PC-9 (cell line): Measurements from ENCODE around the gene MRPL49. TPM values are rescaled to one million over a fixed set of nuclear protein-coding genes. Genes with fewer than 3 reads are reported as not detected.

Experiments
- BruUV-seq: library from RNA; stranded (reverse); fragments of 400-500 nt; replicated peaks from 2 replicates; lab custom pipeline; 2021; lab: Mats Ljungman, UMichigan
- CTCF ChIA-PET: fragments of 300-600 bp; sonication (Branson Sonifier 250); formaldehyde crosslinking; loops from one replicate; lab custom pipeline; 2022; ENCODE audit warnings: antibody characterized with exemption; lab: Charles Lee
- POLR2A ChIA-PET: fragments of 300-600 bp; sonication (Branson Sonifier 250); formaldehyde crosslinking; loops from one replicate; lab custom pipeline; 2022; ENCODE audit warnings: antibody characterized with exemption; ENCODE audit not compliant: unreplicated experiment; lab: Charles Lee
- DNase-seq, 2 experiments: peaks; one replicate each; pipeline versions ENCODE4 v3.0.0 to v3.0.0-alpha.2; 2015 to 2022; ENCODE audit warnings: mixed read lengths in 1 of 2
- H2AFZ ChIP-seq: fragments of 200-600 bp; sonication (generic); 2 replicates; pipeline ENCODE4 v1.8.1; 2017; ENCODE audit warnings: antibody characterized with exemption
- H3F3A ChIP-seq: fragments of 200-600 bp; sonication (generic); 2 replicates; pipeline ENCODE4 v1.8.1; 2017; ENCODE audit warnings: antibody characterized with exemption, mild to moderate bottlenecking, low read depth; ENCODE audit not compliant: insufficient read depth
- H3K27ac ChIP-seq: fragments of 200-600 bp; sonication (generic); 2 replicates; pipeline ENCODE4 v1.6.1; 2016; ENCODE audit warnings: mixed run types
- H3K27me3 ChIP-seq: fragments of 200-600 bp; sonication (generic); 2 replicates; pipeline ENCODE4 v1.6.1; 2016; ENCODE audit warnings: low read depth, mixed run types; ENCODE audit not compliant: insufficient read depth
- H3K36me3 ChIP-seq: fragments of 200-600 bp; sonication (generic); 2 replicates; pipeline ENCODE4 v1.6.1; 2016; ENCODE audit warnings: low read depth, mixed run types
- H3K4me1 ChIP-seq: fragments of 200-600 bp; sonication (generic); replicated peaks from 2 replicates; pipeline ENCODE4 v1.6.1; 2016; ENCODE audit warnings: mixed run types; ENCODE audit not compliant: insufficient read depth
- H3K4me2 ChIP-seq: fragments of 200-600 bp; sonication (generic); 2 replicates; pipeline ENCODE4 v1.6.1; 2017; ENCODE audit warnings: mixed run types
- H3K4me3 ChIP-seq: fragments of 200-600 bp; sonication (generic); 2 replicates; pipeline ENCODE4 v1.6.1; 2016; ENCODE audit warnings: mixed run types
- H3K79me2 ChIP-seq: fragments of 200-600 bp; sonication (generic); 2 replicates; pipeline ENCODE4 v1.6.1; 2017; ENCODE audit warnings: low read depth, mixed run types
- H3K9me2 ChIP-seq: fragments of 200-600 bp; sonication (generic); 2 replicates; pipeline ENCODE4 v1.8.1; 2017; ENCODE audit warnings: mild to moderate bottlenecking; ENCODE audit not compliant: insufficient read depth
- H3K9me3 ChIP-seq: fragments of 200-600 bp; sonication (generic); 2 replicates; pipeline ENCODE4 v1.8.1; 2016; ENCODE audit warnings: low read depth; ENCODE audit not compliant: insufficient read depth
- H4K20me1 ChIP-seq: fragments of 200-600 bp; sonication (generic); 2 replicates; pipeline ENCODE4 v1.8.1; 2017; ENCODE audit not compliant: insufficient read depth
- CTCF ChIP-seq: fragments of 200-600 bp; sonication (generic); conservative IDR thresholded peaks from 2 replicates; pipeline ENCODE4 v1.6.1; 2017; ENCODE audit warnings: mixed run types, antibody characterized with exemption, mild to moderate bottlenecking, moderate library complexity
- EZH2 ChIP-seq: fragments of 200-600 bp; sonication (generic); IDR thresholded peaks from 2 replicates; pipeline ENCODE4 v1.8.0; 2017; ENCODE audit warnings: antibody characterized with exemption, low read depth
- intact Hi-C: fragments of 100-400 bp; cut with micrococcal nuclease; formaldehyde crosslinking; loops from one replicate; pipeline ENCODE4 v1.10.0; 2022; ENCODE audit not compliant: unreplicated experiment
- total RNA-seq: library from RNA; stranded (reverse); gene quantifications from 2 replicates; pipeline ENCODE4 v1.2.3, GENCODE V29; 2021

Gene MRPL49
- total RNA-seq, 1 experiment from 2014 or later, result 95.0 TPM

- POLR2A ChIA-PET, result no interaction called here
- Histone ChIP-seq H3K4me1 (peaks cover 8% of the 10 kb centered on the region), H4K20me1 (no peaks in the 10 kb centered on the region), H3K4me3 (no peak overlapping the region), H3K9me3 (no peaks in the 10 kb centered on the region), H3K4me2 (no peak overlapping the region), H3K27me3 (no peaks in the 10 kb centered on the region), H3K79me2 (peaks cover 24% of the 10 kb centered on the region), H2AFZ (no peak overlapping the region), H3K36me3 (peaks cover 10% of the 10 kb centered on the region), H3K9me2 (no peaks in the 10 kb centered on the region), H3K27ac (no peak overlapping the region), H3F3A (peaks cover 26% of the 10 kb centered on the region)
- CTCF ChIA-PET, result interaction anchor here (0.7 kb wide), 1 partner anchor 21 kb away, joined by 5 read pairs; no protein-coding TSS in a partner anchor
- intact Hi-C loops, result no loop called here
- peak; percentile 35 to 39 for DNase-seq
- BruUV-seq, result no TSS peak
- TF ChIP-seq EZH2 (no peak), CTCF (peak; percentile 79)
These were observed 44.0 kb upstream of the MRPL49 start for GRCh38 chr11:65078151-65078550.

- CTCF ChIA-PET, result interaction anchor here (0.7 kb wide), 1 partner anchor 22 kb away, joined by 5 read pairs; no protein-coding TSS in a partner anchor
- Histone ChIP-seq H3K79me2 (peaks cover 31% of the 10 kb centered on the region), H3K4me2 (no peak overlapping the region), H4K20me1 (no peaks in the 10 kb centered on the region), H3K4me3 (no peak overlapping the region), H3K27ac (no peak overlapping the region), H2AFZ (no peak overlapping the region), H3K9me2 (no peaks in the 10 kb centered on the region), H3K36me3 (peaks cover 10% of the 10 kb centered on the region), H3F3A (peaks cover 26% of the 10 kb centered on the region), H3K4me1 (peaks cover 8% of the 10 kb centered on the region), H3K27me3 (no peaks in the 10 kb centered on the region), H3K9me3 (no peaks in the 10 kb centered on the region)
- no TSS peak for BruUV-seq
- intact Hi-C loops, result no loop called here
- peak in 1 of 2 experiments; percentile 17 for DNase-seq
- POLR2A ChIA-PET, result no interaction called here
- no peak for TF ChIP-seq CTCF
These were observed 43.3 kb upstream of the MRPL49 start for GRCh38 chr11:65078786-65079342.

- Histone ChIP-seq H4K20me1 (no peaks in the 10 kb centered on the region), H3K9me2 (no peaks in the 10 kb centered on the region), H3K9me3 (no peaks in the 10 kb centered on the region), H2AFZ (peak overlapping the region; percentile 90), H3F3A (peaks cover 9% of the 10 kb centered on the region), H3K4me3 (peak overlapping the region; percentile 82), H3K36me3 (peaks cover 20% of the 10 kb centered on the region), H3K79me2 (peaks cover 49% of the 10 kb centered on the region), H3K4me1 (peaks cover 17% of the 10 kb centered on the region), H3K27ac (peak overlapping the region; percentile 82; the same call in 1 of the 2 replicates), H3K27me3 (no peaks in the 10 kb centered on the region), H3K4me2 (peak overlapping the region; percentile 93)
- peak in 1 of 2 experiments; percentile 2 for DNase-seq
- intact Hi-C loops, result loop anchor here (5.0 kb wide), 1 partner anchor 41 kb away; the partner anchor contains the start of gene SAC3D1
- BruUV-seq, result TSS peak; percentile 41
- ChIA-PET POLR2A (no interaction called here), CTCF (no interaction called here)
- TF ChIP-seq EZH2 (no peak), CTCF (no peak)
These were observed 38.8 kb upstream of the MRPL49 start for GRCh38 chr11:65083134-65083833.
